HepG2 (cell line): Measurements from ENCODE around the gene MRPS11. TPM values are rescaled to one million over a fixed set of nuclear protein-coding genes. Genes with fewer than 3 reads are reported as not detected.

Experiments used
- ARHGAP35 ChIP-seq: sonication (generic); formaldehyde crosslinking; IDR thresholded peaks from 2 replicates; pipeline ENCODE4 v1.9.0; 2022; ENCODE audit warnings: mild to moderate bottlenecking, inconsistent platforms, moderate library complexity, missing genetic modification reagents, borderline replicate concordance
- HMGA1 ChIP-seq: sonication (generic); formaldehyde crosslinking; conservative IDR thresholded peaks from 2 replicates; pipeline ENCODE4 v1.4.0; 2020; ENCODE audit warnings: missing genetic modification reagents
- IKZF1 ChIP-seq: fragments of 450-650 bp; IDR thresholded peaks from 2 replicates; pipeline ENCODE4 v1.7.1; 2016
- NKX3-1 ChIP-seq: sonication (generic); formaldehyde crosslinking; IDR thresholded peaks from 2 replicates; pipeline ENCODE4 v1.5.0; 2020; ENCODE audit warnings: missing genetic modification reagents
- PAX8 ChIP-seq: sonication (generic); formaldehyde crosslinking; IDR thresholded peaks from 2 replicates; pipeline ENCODE4 v1.8.0; 2022; ENCODE audit warnings: mild to moderate bottlenecking, missing genetic modification reagents, borderline replicate concordance
- SP4 ChIP-seq: sonication (generic); formaldehyde crosslinking; IDR thresholded peaks from 2 replicates; pipeline ENCODE4 v1.8.1; 2023; ENCODE audit warnings: mild to moderate bottlenecking, missing genetic modification reagents
- SRF ChIP-seq: IDR thresholded peaks from 2 replicates; pipeline ENCODE4 v1.6.1; 2011; ENCODE audit warnings: mild to moderate bottlenecking, low read depth, low read length, moderate library complexity
- SRY ChIP-seq: sonication (generic); formaldehyde crosslinking; IDR thresholded peaks from 2 replicates; pipeline ENCODE4 v1.8.0; 2022; ENCODE audit warnings: mild to moderate bottlenecking, missing genetic modification reagents
- ZNF556 ChIP-seq: sonication (generic); formaldehyde crosslinking; IDR thresholded peaks from 2 replicates; pipeline ENCODE4 v1.4.0; 2020; ENCODE audit warnings: mild to moderate bottlenecking, missing genetic modification reagents, borderline replicate concordance
- ZNF570 ChIP-seq: sonication (generic); formaldehyde crosslinking; IDR thresholded peaks from 2 replicates; pipeline ENCODE4 v1.4.0; 2020; ENCODE audit warnings: mild to moderate bottlenecking, missing genetic modification reagents, borderline replicate concordance
- ZNF766 ChIP-seq: sonication (generic); formaldehyde crosslinking; IDR thresholded peaks from 2 replicates; pipeline ENCODE4 v1.5.0; 2020; ENCODE audit warnings: missing genetic modification reagents, borderline replicate concordance
- polyA plus RNA-seq, 8 experiments: library from polyadenylated mRNA; depleted of rRNA in 3 of 8; stranded (reverse) in 7 of 8; unstranded in 1 of 8; fragments of >200 nt; fragmentation: Illumina TruSeq in 4 of 8; extraction: Trizol in 4 of 8; gene quantifications; 2 replicates each; pipeline versions ENCODE4 v1.2.1 to v1.2.3, GENCODE V29; 2011 to 2016; ENCODE audit warnings: low read depth in 4 of 8, missing spikeins in 1 of 8, mixed read lengths in 1 of 8; ENCODE audit not compliant: insufficient read depth in 1 of 8
- total RNA-seq, 5 experiments: library from RNA; depleted of rRNA; stranded (reverse); fragments of >200 nt; fragmentation: Illumina TruSeq; extraction: Trizol; gene quantifications; 2 replicates each; pipeline ENCODE4 v1.2.3, GENCODE V29; 2016; ENCODE audit warnings: low read depth in 1 of 5
- TF ChIP-seq, protein P1 (sequence below): sonication (generic); formaldehyde crosslinking; IDR thresholded peaks from 2 replicates; pipeline ENCODE4 v1.4.0; 2020; ENCODE audit warnings: low read depth, mild to moderate bottlenecking, missing genetic modification reagents
- TF ChIP-seq, protein P2 (sequence below): sonication (generic); formaldehyde crosslinking; IDR thresholded peaks from 2 replicates; pipeline ENCODE4 v1.4.0; 2020; ENCODE audit warnings: mild to moderate bottlenecking, missing genetic modification reagents, borderline replicate concordance
- TF ChIP-seq, protein P3 (sequence below), 2 experiments: IDR thresholded peaks; 2 replicates each; pipeline ENCODE4 v1.6.1; 2011 to 2012; ENCODE audit warnings: low read length in 2 of 2, borderline replicate concordance in 1 of 2, low read depth in 1 of 2, mild to moderate bottlenecking in 1 of 2, moderate library complexity in 1 of 2
- TF ChIP-seq, protein P4 (sequence below): sonication (generic); formaldehyde crosslinking; conservative IDR thresholded peaks from 2 replicates; pipeline ENCODE4 v1.8.0; 2022; ENCODE audit warnings: missing genetic modification reagents
- TF ChIP-seq, protein P5 (sequence below): sonication (generic); formaldehyde crosslinking; IDR thresholded peaks from 2 replicates; pipeline ENCODE4 v1.5.0; 2020; ENCODE audit warnings: missing genetic modification reagents

Gene MRPS11
- total and polyA plus RNA-seq, 2 of the 13 experiments (the other 11 are each of a cell fraction or from before 2014, with no cell fraction given), result 50.1 to 72.7 TPM

DNA sequence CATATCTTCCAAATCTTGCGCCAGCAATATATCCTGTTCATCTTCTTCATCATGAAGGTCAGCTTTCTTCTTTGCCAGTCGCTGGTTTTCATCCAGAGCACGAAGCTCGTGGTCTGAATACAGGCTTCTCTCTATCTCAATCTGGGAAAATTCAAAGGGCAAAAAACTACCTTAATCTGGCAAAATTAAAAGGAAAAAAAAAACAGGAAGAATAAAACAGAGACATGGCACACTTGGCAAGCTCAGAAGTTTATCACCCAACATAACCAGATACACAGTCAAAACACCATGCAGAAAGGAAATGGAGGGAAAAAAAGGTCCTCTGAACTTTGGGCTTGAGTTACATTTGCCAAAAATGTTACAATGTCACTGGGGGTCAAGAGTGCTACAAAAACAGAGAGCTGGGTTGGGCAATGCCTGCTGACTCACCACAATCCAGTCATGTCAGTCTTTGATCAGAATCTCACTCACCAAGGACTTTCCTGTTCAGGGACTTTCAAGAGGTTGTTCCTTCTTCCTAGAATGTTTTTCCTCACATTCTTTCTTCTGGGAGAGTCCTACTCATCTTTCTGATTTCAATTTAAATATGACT is 1.8 kb upstream of the MRPS11 start (continued):
- TF ChIP-seq SP4 (CRISPR knock-in tag) (no peak), NKX3-1 (no peak; the same call in 1 of the 2 replicates), ZNF766 (CRISPR knock-in tag) (no peak), ZNF556 (CRISPR knock-in tag) (peak; percentile 33; the same call in 1 of the 2 replicates), PAX8 (no peak), SRY (CRISPR knock-in tag) (no peak), HMGA1 (CRISPR knock-in tag) (no peak), ARHGAP35 (CRISPR knock-in tag) (no peak), IKZF1 (no peak), ZNF570 (CRISPR knock-in tag) (no peak), SRF (no peak)
- TF ChIP-seq, protein P1, sequence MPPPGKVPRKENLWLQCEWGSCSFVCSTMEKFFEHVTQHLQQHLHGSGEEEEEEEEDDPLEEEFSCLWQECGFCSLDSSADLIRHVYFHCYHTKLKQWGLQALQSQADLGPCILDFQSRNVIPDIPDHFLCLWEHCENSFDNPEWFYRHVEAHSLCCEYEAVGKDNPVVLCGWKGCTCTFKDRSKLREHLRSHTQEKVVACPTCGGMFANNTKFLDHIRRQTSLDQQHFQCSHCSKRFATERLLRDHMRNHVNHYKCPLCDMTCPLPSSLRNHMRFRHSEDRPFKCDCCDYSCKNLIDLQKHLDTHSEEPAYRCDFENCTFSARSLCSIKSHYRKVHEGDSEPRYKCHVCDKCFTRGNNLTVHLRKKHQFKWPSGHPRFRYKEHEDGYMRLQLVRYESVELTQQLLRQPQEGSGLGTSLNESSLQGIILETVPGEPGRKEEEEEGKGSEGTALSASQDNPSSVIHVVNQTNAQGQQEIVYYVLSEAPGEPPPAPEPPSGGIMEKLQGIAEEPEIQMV, result no peak
- TF ChIP-seq, protein P2, sequence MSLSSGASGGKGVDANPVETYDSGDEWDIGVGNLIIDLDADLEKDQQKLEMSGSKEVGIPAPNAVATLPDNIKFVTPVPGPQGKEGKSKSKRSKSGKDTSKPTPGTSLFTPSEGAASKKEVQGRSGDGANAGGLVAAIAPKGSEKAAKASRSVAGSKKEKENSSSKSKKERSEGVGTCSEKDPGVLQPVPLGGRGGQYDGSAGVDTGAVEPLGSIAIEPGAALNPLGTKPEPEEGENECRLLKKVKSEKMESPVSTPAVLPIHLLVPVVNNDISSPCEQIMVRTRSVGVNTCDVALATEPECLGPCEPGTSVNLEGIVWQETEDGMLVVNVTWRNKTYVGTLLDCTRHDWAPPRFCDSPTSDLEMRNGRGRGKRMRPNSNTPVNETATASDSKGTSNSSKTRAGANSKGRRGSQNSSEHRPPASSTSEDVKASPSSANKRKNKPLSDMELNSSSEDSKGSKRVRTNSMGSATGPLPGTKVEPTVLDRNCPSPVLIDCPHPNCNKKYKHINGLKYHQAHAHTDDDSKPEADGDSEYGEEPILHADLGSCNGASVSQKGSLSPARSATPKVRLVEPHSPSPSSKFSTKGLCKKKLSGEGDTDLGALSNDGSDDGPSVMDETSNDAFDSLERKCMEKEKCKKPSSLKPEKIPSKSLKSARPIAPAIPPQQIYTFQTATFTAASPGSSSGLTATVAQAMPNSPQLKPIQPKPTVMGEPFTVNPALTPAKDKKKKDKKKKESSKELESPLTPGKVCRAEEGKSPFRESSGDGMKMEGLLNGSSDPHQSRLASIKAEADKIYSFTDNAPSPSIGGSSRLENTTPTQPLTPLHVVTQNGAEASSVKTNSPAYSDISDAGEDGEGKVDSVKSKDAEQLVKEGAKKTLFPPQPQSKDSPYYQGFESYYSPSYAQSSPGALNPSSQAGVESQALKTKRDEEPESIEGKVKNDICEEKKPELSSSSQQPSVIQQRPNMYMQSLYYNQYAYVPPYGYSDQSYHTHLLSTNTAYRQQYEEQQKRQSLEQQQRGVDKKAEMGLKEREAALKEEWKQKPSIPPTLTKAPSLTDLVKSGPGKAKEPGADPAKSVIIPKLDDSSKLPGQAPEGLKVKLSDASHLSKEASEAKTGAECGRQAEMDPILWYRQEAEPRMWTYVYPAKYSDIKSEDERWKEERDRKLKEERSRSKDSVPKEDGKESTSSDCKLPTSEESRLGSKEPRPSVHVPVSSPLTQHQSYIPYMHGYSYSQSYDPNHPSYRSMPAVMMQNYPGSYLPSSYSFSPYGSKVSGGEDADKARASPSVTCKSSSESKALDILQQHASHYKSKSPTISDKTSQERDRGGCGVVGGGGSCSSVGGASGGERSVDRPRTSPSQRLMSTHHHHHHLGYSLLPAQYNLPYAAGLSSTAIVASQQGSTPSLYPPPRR, result peak; percentile 70; the same call in 1 of the 2 replicates
- TF ChIP-seq, protein P3, sequence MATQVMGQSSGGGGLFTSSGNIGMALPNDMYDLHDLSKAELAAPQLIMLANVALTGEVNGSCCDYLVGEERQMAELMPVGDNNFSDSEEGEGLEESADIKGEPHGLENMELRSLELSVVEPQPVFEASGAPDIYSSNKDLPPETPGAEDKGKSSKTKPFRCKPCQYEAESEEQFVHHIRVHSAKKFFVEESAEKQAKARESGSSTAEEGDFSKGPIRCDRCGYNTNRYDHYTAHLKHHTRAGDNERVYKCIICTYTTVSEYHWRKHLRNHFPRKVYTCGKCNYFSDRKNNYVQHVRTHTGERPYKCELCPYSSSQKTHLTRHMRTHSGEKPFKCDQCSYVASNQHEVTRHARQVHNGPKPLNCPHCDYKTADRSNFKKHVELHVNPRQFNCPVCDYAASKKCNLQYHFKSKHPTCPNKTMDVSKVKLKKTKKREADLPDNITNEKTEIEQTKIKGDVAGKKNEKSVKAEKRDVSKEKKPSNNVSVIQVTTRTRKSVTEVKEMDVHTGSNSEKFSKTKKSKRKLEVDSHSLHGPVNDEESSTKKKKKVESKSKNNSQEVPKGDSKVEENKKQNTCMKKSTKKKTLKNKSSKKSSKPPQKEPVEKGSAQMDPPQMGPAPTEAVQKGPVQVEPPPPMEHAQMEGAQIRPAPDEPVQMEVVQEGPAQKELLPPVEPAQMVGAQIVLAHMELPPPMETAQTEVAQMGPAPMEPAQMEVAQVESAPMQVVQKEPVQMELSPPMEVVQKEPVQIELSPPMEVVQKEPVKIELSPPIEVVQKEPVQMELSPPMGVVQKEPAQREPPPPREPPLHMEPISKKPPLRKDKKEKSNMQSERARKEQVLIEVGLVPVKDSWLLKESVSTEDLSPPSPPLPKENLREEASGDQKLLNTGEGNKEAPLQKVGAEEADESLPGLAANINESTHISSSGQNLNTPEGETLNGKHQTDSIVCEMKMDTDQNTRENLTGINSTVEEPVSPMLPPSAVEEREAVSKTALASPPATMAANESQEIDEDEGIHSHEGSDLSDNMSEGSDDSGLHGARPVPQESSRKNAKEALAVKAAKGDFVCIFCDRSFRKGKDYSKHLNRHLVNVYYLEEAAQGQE (IDR thresholded peaks at IDR 0.05; ENCODE audit: borderline replicate concordance in 1 of 2, low read depth in 1 of 2, low read length in 2 of 2), result peak in 1 of 2 experiments; percentile 17; a peak in 1 of 4 replicates
- TF ChIP-seq, protein P4, sequence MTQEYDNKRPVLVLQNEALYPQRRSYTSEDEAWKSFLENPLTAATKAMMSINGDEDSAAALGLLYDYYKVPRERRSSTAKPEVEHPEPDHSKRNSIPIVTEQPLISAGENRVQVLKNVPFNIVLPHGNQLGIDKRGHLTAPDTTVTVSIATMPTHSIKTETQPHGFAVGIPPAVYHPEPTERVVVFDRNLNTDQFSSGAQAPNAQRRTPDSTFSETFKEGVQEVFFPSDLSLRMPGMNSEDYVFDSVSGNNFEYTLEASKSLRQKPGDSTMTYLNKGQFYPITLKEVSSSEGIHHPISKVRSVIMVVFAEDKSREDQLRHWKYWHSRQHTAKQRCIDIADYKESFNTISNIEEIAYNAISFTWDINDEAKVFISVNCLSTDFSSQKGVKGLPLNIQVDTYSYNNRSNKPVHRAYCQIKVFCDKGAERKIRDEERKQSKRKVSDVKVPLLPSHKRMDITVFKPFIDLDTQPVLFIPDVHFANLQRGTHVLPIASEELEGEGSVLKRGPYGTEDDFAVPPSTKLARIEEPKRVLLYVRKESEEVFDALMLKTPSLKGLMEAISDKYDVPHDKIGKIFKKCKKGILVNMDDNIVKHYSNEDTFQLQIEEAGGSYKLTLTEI, result no peak
- TF ChIP-seq, protein P5, sequence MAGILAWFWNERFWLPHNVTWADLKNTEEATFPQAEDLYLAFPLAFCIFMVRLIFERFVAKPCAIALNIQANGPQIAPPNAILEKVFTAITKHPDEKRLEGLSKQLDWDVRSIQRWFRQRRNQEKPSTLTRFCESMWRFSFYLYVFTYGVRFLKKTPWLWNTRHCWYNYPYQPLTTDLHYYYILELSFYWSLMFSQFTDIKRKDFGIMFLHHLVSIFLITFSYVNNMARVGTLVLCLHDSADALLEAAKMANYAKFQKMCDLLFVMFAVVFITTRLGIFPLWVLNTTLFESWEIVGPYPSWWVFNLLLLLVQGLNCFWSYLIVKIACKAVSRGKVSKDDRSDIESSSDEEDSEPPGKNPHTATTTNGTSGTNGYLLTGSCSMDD (CRISPR knock-in tag), result no peak
